ENCODE measurements around the gene TMEM213. TPM values are rescaled to one million over a fixed set of nuclear protein-coding genes. Genes with fewer than 3 reads are reported as not detected.
"Not testable (repeated sequence)": the region's sequence is repeated elsewhere in the genome, so short reads cannot be mapped to it uniquely, and the experiment has no call there.

The TMEM213 gene
- total RNA-seq, 1 donor from 2014 or later, result not detected

GRCh38 chr7:138801256-138801655, 3.5 kb downstream of the TMEM213 start:
- no peak for DNase-seq (ENCODE audit: low spot score)
- peaks cover 2% of the 10 kb centered on the region for H3K27me3 Mint-ChIP-seq (ENCODE audit: unreplicated experiment)
- no peaks in the 10 kb centered on the region for H3K36me3 Mint-ChIP-seq (ENCODE audit: low read depth, unreplicated experiment)
- no peak overlapping the region for H3K4me3 Mint-ChIP-seq (ENCODE audit: unreplicated experiment)
- H3K27ac Mint-ChIP-seq (ENCODE audit: unreplicated experiment), result no peak overlapping the region
- H3K4me1 Mint-ChIP-seq (ENCODE audit: unreplicated experiment), result no peaks in the 10 kb centered on the region
- no peak for TF ChIP-seq CTCF (IDR thresholded peaks at IDR 0.05; ENCODE audit: unreplicated experiment)
- H3K9me3 Mint-ChIP-seq (ENCODE audit: unreplicated experiment), result no peaks in the 10 kb centered on the region

- Mint-ChIP-seq H3K4me3 (ENCODE audit: unreplicated experiment) (no peak overlapping the region), H3K27ac (ENCODE audit: unreplicated experiment) (no peak overlapping the region)
Observed at GRCh38 chr7:138802706-138803105, 4.9 kb downstream of the TMEM213 start.

DNA sequence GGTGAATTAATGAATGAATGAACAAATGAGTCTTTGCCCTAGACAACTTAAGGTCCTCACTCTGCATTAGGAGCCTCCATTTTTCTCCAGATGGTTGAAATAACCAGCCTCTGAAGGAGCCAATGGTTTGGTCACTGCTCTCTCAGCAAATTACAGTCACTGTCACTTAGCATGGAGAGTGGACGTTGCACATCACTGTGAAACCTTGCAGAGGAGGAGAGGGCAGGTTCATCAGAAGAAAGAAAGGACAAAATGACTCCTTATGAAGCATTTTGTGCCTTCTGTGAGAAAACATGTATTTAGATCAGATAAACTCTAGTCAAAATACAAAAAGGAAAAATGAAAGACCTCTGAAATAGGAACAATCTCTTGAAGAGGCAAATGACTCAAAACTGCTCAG, 6.8 kb downstream of the TMEM213 start:
- H3K27me3 Mint-ChIP-seq (ENCODE audit: unreplicated experiment), result peaks cover 5% of the 10 kb centered on the region
- H3K27ac Mint-ChIP-seq (ENCODE audit: unreplicated experiment), result no peak overlapping the region
- no peak for DNase-seq (ENCODE audit: low spot score)
- H3K4me3 Mint-ChIP-seq (ENCODE audit: unreplicated experiment), result no peak overlapping the region
- no peak for TF ChIP-seq CTCF (IDR thresholded peaks at IDR 0.05; ENCODE audit: unreplicated experiment)
- H3K9me3 Mint-ChIP-seq (ENCODE audit: unreplicated experiment), result no peaks in the 10 kb centered on the region
- H3K36me3 Mint-ChIP-seq (ENCODE audit: low read depth, unreplicated experiment), result no peaks in the 10 kb centered on the region
- H3K4me1 Mint-ChIP-seq (ENCODE audit: unreplicated experiment), result no peaks in the 10 kb centered on the region

More at GRCh38 chr7:138802706-138803105, 4.9 kb downstream of the TMEM213 start:
- H3K36me3 Mint-ChIP-seq (ENCODE audit: low read depth, unreplicated experiment), result no peaks in the 10 kb centered on the region
- H3K4me1 Mint-ChIP-seq (ENCODE audit: unreplicated experiment), result no peaks in the 10 kb centered on the region
- H3K9me3 Mint-ChIP-seq (ENCODE audit: unreplicated experiment), result no peaks in the 10 kb centered on the region
- H3K27me3 Mint-ChIP-seq (ENCODE audit: unreplicated experiment), result peaks cover 2% of the 10 kb centered on the region
- no peak for DNase-seq (ENCODE audit: low spot score)
- no peak for TF ChIP-seq CTCF (IDR thresholded peaks at IDR 0.05; ENCODE audit: unreplicated experiment)

GRCh38 chr7:138809346-138809745, 11.6 kb downstream of the TMEM213 start:
- H3K36me3 Mint-ChIP-seq (ENCODE audit: low read depth, unreplicated experiment), result no peaks in the 10 kb centered on the region

GRCh38 chr7:138811327-138811726, 13.5 kb downstream of the TMEM213 start:
- not testable (repeated sequence) for H3K4me3 Mint-ChIP-seq (ENCODE audit: unreplicated experiment); DNase-seq (ENCODE audit: low spot score); H3K27me3 Mint-ChIP-seq (ENCODE audit: unreplicated experiment); H3K27ac Mint-ChIP-seq (ENCODE audit: unreplicated experiment); H3K4me1 Mint-ChIP-seq (ENCODE audit: unreplicated experiment); H3K36me3 Mint-ChIP-seq (ENCODE audit: low read depth, unreplicated experiment); H3K9me3 Mint-ChIP-seq (ENCODE audit: unreplicated experiment)

More at GRCh38 chr7:138809346-138809745, 11.6 kb downstream of the TMEM213 start:
- Mint-ChIP-seq H3K4me3 (ENCODE audit: unreplicated experiment) (no peak overlapping the region), H3K4me1 (ENCODE audit: unreplicated experiment) (no peaks in the 10 kb centered on the region), H3K27ac (ENCODE audit: unreplicated experiment) (no peak overlapping the region), H3K27me3 (ENCODE audit: unreplicated experiment) (peaks cover 6% of the 10 kb centered on the region), H3K9me3 (ENCODE audit: unreplicated experiment) (no peaks in the 10 kb centered on the region)
- no peak for DNase-seq (ENCODE audit: low spot score)
- no peak for TF ChIP-seq CTCF (IDR thresholded peaks at IDR 0.05; ENCODE audit: unreplicated experiment)

All from endothelial cell (in vitro differentiated cells).